ENCODE data around the gene MYO1A.
A peak's percentile ranks its signal among the peaks of the same experiment; 100 is the strongest.

Gene MYO1A

DNA sequence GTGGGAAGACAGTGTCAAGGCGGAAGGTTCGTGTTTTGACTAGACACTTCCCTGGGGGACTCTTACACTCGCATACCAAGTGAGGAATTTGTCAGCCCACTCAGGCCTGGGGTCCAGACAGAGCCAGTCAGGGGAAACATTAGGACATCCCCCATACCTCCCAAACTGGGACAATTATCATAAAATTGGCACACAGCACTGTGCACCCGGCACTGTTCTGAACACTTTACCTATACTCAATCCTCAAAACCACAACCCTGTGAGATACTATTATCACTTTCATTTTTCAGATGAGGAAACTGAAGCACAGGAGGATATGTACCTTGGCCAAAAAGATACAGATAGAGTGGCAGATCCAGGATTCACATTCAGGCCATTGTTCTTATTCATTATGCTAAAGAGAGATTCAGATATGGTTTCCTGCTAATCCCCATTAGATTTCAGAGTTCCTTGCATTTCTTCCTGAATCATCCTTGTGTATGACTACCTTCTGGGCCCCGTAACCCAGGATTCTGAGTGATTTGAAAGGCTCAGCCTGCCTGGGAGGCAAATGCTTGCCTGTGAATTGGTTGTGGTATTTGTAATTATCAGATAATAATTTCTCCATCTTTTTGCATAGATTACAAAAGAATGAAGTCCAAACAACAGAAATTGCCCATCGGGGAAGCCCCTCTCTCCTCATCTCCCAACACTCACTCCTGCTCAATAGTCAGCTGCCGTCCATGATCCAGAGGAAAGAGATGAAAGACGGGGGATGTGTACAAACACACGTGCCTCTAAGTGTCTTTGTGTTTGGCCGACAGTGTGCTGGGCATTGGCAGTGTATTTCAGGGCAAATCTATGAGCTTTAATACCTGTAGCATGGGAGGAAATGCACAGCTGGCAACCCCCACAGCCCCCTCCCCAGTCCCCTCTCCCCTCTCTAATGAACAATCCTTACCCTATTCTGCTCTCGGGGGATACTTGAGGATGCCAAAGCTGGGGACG is 38.2 kb downstream of the MYO1A start:
- H3K27me3 ChIP-seq: no peaks in the 10 kb centered on the region
- DNase-seq: no peak
- H3K4me3 ChIP-seq (ENCODE audit: low read depth, low read length): no peak overlapping the region
- H3K36me3 ChIP-seq: no peaks in the 10 kb centered on the region
- no peaks in the 10 kb centered on the region for H3K4me1 ChIP-seq
- H3K9me3 ChIP-seq: no peaks in the 10 kb centered on the region
- TF ChIP-seq, protein P1, sequence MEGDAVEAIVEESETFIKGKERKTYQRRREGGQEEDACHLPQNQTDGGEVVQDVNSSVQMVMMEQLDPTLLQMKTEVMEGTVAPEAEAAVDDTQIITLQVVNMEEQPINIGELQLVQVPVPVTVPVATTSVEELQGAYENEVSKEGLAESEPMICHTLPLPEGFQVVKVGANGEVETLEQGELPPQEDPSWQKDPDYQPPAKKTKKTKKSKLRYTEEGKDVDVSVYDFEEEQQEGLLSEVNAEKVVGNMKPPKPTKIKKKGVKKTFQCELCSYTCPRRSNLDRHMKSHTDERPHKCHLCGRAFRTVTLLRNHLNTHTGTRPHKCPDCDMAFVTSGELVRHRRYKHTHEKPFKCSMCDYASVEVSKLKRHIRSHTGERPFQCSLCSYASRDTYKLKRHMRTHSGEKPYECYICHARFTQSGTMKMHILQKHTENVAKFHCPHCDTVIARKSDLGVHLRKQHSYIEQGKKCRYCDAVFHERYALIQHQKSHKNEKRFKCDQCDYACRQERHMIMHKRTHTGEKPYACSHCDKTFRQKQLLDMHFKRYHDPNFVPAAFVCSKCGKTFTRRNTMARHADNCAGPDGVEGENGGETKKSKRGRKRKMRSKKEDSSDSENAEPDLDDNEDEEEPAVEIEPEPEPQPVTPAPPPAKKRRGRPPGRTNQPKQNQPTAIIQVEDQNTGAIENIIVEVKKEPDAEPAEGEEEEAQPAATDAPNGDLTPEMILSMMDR (IDR thresholded peaks at IDR 0.05; ENCODE audit: low read depth, low read length): no peak

DNA sequence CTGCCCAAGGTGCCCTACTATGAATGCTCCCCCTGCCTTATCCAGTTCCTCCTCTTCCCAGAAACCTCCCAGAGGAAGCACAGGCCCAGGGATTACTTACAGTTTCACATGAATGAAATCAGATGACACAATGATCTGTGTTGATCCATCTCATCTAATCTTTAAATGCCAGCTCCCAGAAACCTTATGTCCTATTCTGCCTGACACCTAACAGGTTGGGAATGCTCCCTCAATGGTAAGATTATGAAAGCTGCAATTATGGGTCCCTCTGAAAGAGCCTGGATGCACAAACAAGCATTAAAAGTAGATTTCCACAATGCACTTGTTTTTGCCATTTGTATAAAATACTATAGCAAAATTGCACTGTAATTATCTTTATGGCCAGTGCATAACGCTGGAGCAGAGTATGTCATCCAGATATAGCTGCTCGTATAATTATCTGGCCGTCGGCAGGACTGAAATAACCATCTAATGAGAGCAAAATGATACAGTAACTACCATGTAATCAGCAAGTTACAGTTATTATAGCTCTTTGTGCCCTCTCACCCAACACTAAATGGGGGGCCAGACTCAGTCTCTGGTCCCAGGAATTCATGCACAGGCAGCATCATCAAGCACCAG is 39.2 kb downstream of the MYO1A start:
- Histone ChIP-seq H3K27me3 (no peaks in the 10 kb centered on the region), H3K36me3 (no peaks in the 10 kb centered on the region; the same call in 1 of the 2 replicates), H3K4me1 (no peaks in the 10 kb centered on the region), H3K9me3 (no peaks in the 10 kb centered on the region), H3K4me3 (ENCODE audit: low read depth, low read length) (no peak overlapping the region)
- TF ChIP-seq, protein P1 (IDR thresholded peaks at IDR 0.05; ENCODE audit: low read depth, low read length): no peak
- DNase-seq: no peak

DNA sequence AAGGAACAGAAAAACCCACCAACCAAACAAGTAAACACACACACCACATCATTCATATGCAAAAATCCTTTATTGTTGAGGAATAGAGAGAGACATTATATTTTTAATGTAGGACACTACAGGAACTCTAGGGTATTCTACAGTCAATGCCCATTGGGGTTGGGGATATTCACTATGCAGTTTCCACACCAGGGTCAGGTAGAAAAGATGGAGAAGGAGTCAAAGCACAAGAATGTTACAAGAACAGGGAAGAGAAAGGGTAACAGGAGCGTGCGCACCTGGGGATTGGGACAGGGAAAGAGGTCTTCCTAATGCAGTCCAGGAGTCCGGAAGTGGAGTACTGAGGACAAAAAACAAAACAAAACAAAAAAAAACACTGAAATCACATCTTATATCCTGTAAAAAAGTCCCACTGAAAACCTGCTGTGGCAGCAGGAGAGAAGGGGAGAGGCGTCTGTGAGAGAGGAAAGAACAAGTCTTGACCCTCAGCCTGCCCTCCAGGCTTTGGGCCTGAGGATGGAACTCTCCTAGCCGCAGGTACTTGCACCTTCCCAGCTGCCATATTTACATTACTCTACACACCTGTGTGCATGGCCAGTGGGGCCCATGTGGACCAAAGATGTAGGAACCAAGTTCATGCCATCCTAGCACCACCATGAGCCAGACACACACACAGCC is 39.8 kb downstream of the MYO1A start:
- no peak for DNase-seq
- no peaks in the 10 kb centered on the region for H3K4me1 ChIP-seq
- TF ChIP-seq, protein P1 (IDR thresholded peaks at IDR 0.05; ENCODE audit: low read depth, low read length): no peak
- no peaks in the 10 kb centered on the region for H3K9me3 ChIP-seq
- no peak overlapping the region for H3K4me3 ChIP-seq (ENCODE audit: low read depth, low read length)
- H3K36me3 ChIP-seq: no peaks in the 10 kb centered on the region; the same call in 1 of the 2 replicates
- no peaks in the 10 kb centered on the region for H3K27me3 ChIP-seq

DNA sequence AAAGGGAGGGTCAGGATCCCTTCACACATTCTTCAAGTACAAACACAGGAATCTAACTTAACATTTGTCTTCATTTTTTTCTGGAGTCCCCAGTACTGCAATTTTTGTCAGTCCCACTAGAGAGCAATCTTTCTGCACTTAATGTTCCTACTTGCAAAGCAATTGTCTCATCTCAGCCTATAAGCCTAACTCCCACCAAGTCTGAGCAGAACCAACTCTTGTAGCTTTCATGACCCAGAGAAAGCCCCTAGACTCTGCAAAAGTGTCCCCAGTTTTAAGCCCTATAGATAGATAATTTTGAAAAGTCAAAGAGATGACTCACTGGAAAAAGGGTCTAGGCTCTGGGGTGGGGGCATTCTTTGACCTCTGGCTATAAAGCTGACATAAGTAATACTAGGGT is 41.8 kb downstream of the MYO1A start:
- DNase-seq: no peak
- Histone ChIP-seq H3K4me1 (no peaks in the 10 kb centered on the region), H3K27me3 (no peaks in the 10 kb centered on the region), H3K4me3 (ENCODE audit: low read depth, low read length) (no peak overlapping the region), H3K9me3 (no peaks in the 10 kb centered on the region), H3K36me3 (peaks cover 15% of the 10 kb centered on the region)
- TF ChIP-seq, protein P1 (IDR thresholded peaks at IDR 0.05; ENCODE audit: low read depth, low read length): peak; percentile 76

DNA sequence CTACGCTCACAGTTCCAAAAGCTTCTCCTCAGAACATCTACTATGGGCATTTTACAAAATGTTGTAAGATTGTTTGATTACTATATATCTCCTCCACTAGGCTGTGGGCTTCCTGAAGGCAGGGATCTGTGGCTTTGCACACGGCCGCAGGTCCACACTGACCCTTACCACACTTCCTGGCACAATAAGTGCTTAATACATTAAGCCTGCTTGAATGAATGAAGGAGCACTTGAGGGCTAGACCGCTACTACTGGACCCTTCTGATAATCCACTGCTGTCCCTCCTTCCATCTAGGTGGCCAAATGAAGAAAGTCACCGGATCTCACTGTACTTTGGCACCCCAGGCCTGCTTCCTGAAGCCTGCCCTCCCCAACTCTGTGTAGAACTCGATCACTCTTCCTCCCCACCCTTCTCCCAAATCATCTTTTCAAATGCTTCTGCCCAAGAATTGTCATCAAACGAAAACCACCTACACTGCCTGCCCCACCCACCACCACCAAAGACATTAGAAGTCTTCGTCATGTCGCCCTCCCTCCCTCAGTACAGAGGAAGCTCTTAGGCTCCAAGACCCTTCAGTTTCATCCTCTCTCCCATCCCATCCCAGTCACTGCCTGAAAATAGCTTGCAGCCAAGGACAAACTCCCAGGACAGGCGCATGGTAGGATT is 43.0 kb downstream of the MYO1A start:
- TF ChIP-seq, protein P1 (IDR thresholded peaks at IDR 0.05; ENCODE audit: low read depth, low read length): no peak
- peaks cover 25% of the 10 kb centered on the region for H3K36me3 ChIP-seq

More for the DNA sequence above, 43.0 kb downstream of the MYO1A start:
- Histone ChIP-seq H3K4me1 (no peaks in the 10 kb centered on the region), H3K9me3 (no peaks in the 10 kb centered on the region), H3K27me3 (no peaks in the 10 kb centered on the region), H3K4me3 (ENCODE audit: low read depth, low read length) (peak overlapping the region; percentile 4)
- no peak for DNase-seq
